GM19193 (cell line): ENCODE results near the gene TRIB2.

Experiments
- POLR2A ChIP-seq: IDR thresholded peaks from 4 replicates; pipeline ENCODE4 v1.6.1; 2011; ENCODE audit not compliant: insufficient read depth, insufficient read length; ENCODE audit errors: extremely low read depth

Gene TRIB2

DNA sequence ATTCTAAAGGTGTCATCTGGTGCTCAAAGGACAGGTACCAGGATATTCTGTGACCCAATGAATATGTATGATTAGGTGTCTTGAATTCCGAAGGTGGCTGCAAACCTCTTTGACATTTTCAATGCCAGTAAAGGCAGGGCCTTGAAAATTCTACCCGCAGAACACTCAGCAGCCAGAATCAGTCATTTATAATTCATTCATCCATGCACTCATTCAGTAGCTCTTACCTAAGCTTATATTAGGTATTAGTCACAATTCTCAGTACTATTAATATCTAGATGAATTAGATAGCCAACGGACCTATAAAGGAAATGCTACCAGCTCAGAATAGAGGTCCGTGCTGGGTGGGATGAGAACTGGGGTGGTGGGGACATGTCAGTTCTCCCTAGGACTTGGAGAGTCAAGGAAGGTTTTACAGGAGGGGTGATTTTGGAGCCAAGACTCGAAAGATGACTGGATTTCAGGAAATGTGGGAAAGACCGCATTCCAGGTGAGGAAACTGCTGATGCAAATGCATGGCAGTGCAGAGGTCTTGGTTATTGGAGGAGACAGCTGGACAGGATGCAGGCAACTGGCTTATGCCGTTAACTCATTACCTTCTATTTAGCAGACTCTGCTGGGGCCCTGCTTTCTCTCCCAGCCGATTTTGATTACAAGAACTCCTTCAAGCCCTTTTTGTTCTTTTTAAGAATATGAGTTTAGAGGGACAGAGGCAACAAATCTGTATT is 7.2 kb downstream of the TRIB2 start:
- no peak for TF ChIP-seq POLR2A

DNA sequence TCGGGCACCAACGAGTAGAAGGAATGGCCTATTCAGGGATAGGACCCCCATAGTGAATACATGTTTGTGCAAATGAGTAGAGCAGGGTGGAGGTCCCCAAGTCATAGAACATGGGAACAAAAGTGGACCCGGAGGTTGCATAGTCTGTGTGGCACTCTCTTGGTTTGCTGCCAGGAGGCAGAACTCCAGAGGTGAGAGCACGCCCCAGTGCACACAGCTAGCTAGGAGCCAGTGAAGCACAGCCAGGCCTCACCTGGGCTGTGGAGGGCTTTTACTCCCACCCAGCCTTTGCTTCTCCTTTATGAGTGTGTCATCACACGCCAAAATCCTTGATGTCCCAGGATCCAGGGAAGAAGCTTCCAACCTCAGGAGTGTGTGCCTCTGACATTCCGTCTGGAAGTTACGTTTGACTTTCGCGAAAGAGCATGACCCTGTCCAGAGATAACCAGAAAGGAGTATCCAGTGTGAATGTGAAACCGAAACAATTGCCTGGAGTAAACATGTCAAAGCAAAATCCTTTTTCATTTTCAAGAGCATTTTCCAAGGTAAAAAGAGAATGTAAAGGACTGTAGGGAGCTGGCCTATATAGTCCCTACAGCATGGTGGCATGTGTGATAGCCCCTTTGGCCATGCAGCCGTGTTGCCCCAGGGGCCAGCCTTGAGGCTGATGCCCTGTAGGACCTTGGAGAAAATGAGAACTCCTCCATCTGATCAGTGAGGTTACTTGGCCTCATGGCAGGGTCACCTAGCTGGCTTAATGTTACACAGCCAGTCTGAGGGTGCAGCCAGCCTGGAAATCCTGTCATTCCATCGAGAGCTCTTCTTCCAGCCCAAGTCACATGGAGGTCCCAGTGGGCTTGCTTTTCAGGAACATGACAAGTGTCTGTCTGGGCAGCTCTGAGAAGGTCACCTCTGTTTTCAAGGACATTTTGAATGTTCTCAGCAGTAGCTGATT is 8.8 kb downstream of the TRIB2 start:
- no peak for TF ChIP-seq POLR2A

DNA sequence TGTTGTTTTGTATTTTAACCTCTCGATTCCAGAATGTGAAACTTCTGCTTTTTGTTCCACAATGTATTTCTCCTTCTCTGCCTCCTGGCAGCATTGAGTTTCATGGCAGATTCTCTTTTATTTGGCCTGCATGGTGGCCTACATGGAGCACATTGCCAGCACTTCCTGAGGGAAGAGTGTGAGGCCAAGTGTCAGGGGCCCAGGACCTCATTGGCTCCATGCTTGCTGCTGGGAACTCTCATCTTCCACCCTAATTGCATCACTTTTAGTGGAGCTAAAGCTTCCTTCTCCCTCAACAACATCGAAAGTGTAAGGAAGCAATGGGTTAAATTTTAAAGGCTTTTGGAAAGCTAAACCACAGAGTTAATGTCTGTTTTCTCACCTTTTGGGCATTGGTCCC is 9.5 kb downstream of the TRIB2 start:
- TF ChIP-seq POLR2A = no peak

DNA sequence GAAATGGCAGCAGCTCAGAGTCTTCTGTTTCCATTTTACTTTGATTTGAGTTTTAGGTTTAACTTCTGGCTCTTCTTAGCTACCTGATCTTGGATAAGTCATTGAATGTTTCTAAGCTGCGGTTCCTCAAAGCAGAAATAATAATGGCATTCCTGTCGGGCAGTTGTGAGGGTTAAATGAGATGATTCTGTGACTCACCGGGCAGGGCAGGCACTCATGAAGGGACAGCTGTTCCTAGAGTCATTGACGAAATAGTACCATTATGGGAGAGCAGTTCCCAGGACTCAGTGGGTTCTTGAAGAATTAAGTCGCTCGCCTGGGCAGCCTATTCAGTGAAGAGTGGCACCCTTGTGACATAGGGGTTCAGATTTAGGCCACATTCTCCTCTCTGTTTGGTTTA is 10.3 kb downstream of the TRIB2 start:
- TF ChIP-seq POLR2A = no peak

DNA sequence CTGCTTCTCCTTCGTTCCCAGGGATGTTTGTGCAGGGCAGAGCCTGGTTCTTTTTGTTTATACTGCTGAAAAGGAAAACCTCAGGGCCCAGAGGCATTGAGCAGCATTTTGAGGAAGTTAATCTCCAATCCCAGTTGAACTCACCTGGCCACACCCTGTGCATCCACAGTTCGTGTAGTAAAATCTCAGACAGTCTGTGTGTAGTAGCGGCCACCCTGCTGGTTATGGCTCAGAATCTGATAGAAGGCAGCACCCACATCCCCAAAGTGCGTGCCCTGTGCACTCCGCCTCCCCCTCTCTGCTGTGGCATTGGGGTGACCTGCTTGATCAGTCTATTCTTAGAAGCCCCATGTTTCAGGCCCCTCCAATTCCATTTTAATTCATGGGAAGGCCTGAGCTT is 10.9 kb downstream of the TRIB2 start:
- no peak for TF ChIP-seq POLR2A

DNA sequence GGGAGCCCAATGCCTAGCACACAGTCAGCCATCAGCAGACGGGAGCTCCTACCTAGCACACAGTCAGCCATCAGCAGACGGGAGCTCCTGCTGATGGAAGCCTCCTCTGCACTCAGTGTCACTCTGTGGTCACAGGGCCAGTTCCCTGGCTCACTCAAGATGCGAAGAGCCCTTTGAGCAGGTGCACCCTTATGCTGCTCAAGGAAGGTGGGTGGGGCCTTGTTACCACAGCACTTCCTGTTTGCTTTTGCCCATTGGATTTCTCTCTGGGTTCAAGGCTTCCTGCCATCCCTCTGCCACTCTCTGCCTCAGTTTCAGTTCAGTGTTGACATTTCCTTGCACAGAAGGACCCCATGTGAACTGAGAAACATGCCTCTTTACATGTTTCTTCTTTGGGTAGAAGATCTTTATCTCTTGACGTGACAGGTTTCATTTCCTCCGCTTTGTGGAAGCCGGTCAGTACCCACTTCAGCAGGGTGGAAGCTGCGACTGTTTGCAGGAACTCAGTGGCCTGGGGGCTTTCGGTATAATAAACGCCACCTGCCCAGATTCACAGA is 11.6 kb downstream of the TRIB2 start:
- no peak for TF ChIP-seq POLR2A

DNA sequence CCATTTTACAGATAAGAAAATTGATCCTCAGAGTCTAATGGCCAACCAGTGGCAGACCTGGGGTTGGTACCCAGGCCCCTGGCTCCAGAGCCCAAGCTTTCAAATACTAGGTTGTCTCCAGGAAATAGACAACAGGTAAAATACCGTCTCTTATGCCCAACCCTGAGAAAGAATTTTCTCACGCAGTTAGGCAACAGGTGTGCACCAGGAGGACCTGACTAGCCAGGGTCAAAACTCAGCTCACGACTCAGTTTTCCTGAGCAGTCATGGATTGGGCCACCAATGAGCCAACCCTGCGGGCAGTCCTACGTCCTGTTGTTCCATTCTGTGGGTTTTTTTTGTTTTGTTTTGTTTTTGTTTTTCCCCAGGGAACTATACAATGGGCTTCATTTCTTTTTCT is 13.5 kb downstream of the TRIB2 start:
- TF ChIP-seq POLR2A = no peak

DNA sequence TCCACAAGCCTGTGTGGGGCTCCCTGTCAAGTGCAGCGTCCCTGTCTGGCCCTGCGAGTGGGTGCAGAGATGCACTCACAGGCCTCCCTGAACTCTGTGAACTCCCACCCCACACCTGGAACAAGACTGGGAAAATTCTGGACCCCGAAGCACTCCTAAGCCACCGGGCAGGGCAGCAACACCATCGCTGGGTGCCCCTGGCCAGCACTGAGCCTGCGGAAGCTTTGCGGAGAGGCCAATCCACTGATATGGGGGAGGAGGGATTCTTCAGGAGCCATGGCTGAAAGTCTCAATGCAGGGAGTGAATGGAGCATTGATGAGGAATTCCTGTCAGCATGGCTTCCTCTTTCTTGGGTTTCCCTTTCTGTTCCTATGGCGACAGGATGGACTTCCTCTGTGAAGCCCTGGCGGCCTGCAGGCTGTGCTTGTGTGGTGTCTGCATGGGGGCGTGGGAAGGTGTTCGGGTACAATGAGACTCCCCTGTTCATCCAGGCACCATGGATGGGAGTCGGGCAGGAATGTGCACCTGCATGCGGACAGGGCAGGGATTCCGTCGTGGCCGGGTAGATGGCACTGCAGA is 15.1 kb downstream of the TRIB2 start:
- no peak for TF ChIP-seq POLR2A

DNA sequence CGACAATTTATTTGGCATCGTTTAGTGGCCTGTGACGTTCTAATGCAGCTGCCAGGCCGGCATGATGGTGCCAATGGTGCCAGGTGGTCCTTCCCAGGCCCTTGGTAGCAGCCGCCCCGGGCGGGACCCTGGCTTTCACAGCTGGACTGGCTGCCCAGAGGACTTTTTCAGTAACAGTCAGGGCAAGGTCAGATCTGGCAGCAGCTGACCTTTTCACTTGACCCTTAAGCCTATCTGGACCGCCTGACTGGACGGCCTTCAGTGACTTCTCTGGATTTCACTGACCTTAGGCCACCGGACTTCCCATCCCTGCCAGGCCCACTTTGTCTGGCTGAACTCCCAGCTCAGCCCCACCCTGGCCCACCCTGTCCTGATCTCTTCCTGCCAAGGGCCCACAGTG is 15.9 kb downstream of the TRIB2 start:
- no peak for TF ChIP-seq POLR2A

DNA sequence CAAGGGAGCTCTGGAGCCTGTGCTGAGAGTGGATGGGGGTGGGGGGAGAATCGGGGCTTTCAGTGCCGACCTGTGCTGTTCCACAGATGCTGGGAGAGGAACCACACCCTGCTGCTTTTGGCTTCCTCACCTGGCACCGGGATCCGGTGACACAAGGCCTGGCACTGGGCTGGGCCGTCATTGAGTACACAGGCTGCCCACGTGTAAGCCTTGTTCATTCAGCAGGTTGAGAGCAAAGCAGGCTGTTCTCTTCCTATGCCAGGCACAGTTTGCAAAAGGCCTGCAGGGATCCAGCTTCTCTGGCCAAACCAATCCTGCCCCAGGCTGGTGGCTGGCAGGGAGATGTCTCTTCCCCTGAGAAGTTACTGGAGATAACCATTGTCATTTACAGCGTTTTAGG is 17.1 kb downstream of the TRIB2 start:
- no peak for TF ChIP-seq POLR2A

DNA sequence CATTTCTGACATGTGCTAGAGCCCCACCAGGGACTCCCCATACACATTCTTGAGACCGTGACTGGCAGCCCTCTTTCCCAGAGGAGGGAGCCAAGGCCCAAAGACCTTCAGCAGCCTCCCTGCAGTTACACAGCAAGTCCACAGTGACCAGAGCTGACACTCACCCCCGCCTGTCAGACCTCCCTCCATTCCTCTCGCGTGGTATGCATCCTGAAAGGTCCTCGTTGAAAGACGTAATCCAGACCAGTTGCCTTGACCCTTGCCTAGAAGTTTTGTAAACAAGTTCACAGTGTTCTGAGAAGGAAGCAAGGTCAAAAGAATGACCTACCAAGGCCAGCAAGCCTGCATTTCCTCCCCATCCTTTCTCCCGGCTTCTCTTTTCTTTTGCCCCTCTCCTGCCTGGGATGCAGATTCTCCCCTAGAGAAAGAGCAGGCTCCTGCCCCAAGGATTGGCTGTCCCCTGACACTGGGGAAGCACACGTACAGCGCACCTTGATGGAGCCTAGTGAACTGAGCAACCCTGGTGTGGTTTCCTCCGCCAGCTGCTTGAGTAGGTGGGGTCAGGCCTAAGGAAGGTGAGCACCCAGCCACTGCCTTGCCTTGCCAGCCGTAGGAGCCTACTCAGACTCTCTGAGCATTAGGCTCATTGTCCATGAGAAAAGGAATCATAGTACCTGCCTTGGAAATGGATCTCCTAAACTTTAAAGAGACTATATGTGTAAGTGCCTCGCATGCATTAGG is 18.3 kb downstream of the TRIB2 start:
- no peak for TF ChIP-seq POLR2A

DNA sequence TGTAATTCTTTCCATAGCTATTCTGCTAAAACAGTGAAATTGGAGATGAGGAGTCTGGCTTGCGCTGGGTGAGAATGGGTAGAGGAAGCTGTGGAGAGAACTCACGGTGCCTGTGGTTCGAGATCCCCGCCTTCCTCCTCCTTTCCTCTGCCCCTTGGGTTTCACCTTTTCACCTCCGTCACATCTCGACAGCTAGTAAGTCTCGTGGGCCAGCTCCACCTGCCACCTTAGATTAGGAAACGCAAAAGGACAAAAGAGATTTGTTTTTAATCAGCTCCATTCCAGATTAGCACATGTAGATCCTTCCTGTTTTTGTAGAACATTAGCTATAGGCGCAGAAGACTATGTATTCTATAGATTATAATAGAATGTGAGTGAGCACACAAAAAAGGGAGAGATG is 20.6 kb downstream of the TRIB2 start:
- no peak for TF ChIP-seq POLR2A

DNA sequence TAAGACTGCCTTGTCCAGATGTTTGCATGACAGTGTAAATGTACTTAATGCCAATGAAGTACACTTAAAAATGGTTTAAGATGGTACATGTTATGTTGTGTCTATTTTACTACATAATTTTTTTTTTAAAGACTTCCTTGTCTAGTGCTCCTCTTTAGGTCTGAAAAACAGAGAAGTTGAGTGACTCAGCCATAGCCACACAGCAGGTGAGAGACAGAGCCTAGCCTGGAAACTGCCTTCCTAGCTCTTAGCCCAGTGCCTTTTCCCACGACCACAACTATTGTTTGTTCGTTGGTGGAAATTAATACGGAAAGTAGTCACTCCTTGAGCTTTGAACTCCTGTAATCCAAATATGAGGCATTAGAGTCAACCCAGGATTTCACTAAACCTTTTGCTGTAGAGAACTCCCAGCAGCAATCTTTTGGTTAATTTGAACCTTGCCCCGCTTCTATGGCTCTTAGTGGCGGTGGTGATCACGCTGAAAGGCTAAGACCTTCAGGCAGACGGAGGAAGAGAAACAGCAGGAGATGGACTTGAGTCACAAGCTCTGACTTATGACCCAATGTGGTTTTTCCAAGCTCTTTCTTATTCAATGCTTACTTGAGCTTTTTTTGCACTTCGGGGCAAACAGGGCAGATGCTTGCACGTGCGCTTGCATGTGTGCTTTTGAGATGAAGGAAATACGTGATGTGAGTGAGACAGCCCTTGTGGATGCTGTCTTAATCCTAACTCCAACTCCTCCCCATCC is 21.2 kb downstream of the TRIB2 start:
- no peak for TF ChIP-seq POLR2A

DNA sequence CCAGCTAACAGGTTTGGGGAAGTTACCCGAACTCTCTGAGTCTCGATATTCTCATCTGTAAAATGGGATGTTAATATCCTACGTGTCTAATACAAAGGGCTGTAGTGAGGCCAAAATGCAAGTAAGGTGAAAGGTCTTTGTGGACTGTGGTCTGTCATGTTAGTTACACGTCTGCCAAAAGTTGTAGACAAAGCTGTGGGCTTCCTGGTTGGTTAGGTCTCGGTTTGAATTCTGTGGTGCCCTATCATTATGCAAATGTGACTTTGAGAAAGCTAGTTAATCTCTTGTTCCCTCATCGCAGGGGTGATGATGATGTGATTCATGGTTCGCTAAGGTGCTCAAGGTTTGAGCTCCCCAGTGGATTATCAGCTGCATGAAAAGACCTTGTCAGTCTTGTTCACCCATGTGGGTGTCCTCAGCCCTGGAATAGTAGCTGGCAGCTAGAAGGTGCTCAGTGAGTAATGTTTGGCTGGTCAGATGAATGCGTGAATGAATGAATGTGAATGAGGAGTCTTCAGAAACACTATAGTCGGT is 23.1 kb downstream of the TRIB2 start:
- TF ChIP-seq POLR2A = no peak
